T-cell (primary cell): ENCODE data around the gene CDH13. TPM values are rescaled to one million over a fixed set of nuclear protein-coding genes. Genes with fewer than 3 reads are reported as not detected.

ENCODE experiments used
- ATAC-seq, 4 experiments: fragments of 200-7000 bp in 3 of 4; fragments of 150-1000 bp in 1 of 4; cut with Tn5 transposase; replicated peaks in 1 of 4; 1 replicate in 3 of 4; 2 replicates in 1 of 4; pipeline ENCODE4 v1.10.0; 2021; ENCODE audit warnings: moderate library complexity in 3 of 4, mild to moderate bottlenecking in 2 of 4, moderate number of reproducible peaks in 1 of 4
- CTCF ChIA-PET, 2 donors: fragments of 300-600 bp; sonication (Branson Sonifier 250); formaldehyde crosslinking; loops; one replicate each; lab custom pipeline; 2022; ENCODE audit warnings: antibody characterized with exemption in 2 of 2; lab: Charles Lee
- POLR2A ChIA-PET, 2 donors: fragments of 300-600 bp; sonication (Branson Sonifier 250); formaldehyde crosslinking; loops; one replicate each; lab custom pipeline; 2022; ENCODE audit warnings: antibody characterized with exemption in 2 of 2; lab: Charles Lee
- DNase-seq, 35 experiments: peaks; one replicate each; pipeline versions ENCODE4 v3.0.0 to v3.0.0-alpha.2; 2013 to 2023
- H3K27ac ChIP-seq: one replicate; pipeline ENCODE4 v1.5.1; 2013; ENCODE audit warnings: low read length
- H3K27me3 ChIP-seq, 2 experiments: replicated peaks in 1 of 2; 1 replicate in 1 of 2; 2 replicates in 1 of 2; pipeline versions ENCODE4 v1.6.1 to v1.7.0; 2013; ENCODE audit warnings: low read length in 1 of 2, mixed read lengths in 1 of 2; ENCODE audit not compliant: control insufficient read depth in 2 of 2, insufficient read depth in 2 of 2; ENCODE audit errors: extremely low read depth in 1 of 2
- H3K36me3 ChIP-seq, 2 donors: 1 replicate in 1 of 2; 2 replicates in 1 of 2; pipeline versions ENCODE4 v1.6.1 to v1.7.0; 2013; ENCODE audit warnings: low read length in 1 of 2; ENCODE audit not compliant: control insufficient read depth in 2 of 2, insufficient read depth in 1 of 2; ENCODE audit errors: extremely low read depth in 1 of 2
- H3K4me1 ChIP-seq, 2 experiments: 1 replicate in 1 of 2; 2 replicates in 1 of 2; pipeline versions ENCODE4 v1.6.1 to v1.7.0; 2013; ENCODE audit warnings: low read length in 2 of 2, mixed read lengths in 1 of 2; ENCODE audit not compliant: insufficient read depth in 2 of 2, control insufficient read depth in 1 of 2; ENCODE audit errors: extremely low read depth in 1 of 2
- H3K4me3 ChIP-seq, 2 donors: 1 replicate in 1 of 2; 2 replicates in 1 of 2; pipeline versions ENCODE4 v1.5.1 to v1.7.0; 2013; ENCODE audit warnings: mild to moderate bottlenecking in 2 of 2, low read length in 1 of 2, moderate library complexity in 1 of 2; ENCODE audit not compliant: control insufficient read depth in 1 of 2; ENCODE audit errors: extremely low read depth in 1 of 2
- H3K9me3 ChIP-seq: 2 replicates; pipeline ENCODE4 v1.7.0; 2013
- H3K27ac Mint-ChIP-seq, 2 donors: one replicate each; pipeline ENCODE4 v1.8.0; 2020 to 2021; ENCODE audit warnings: mild to moderate bottlenecking in 2 of 2, mixed read lengths in 2 of 2
- H3K27me3 Mint-ChIP-seq, 2 donors: one replicate each; pipeline ENCODE4 v1.8.0; 2021 to 2022; ENCODE audit warnings: mixed read lengths in 2 of 2
- H3K36me3 Mint-ChIP-seq: one replicate; pipeline ENCODE4 v1.8.0; 2021; ENCODE audit warnings: mixed read lengths
- H3K4me1 Mint-ChIP-seq, 3 donors: one replicate each; pipeline ENCODE4 v1.8.0; 2020 to 2022; ENCODE audit warnings: mixed read lengths in 3 of 3, mild to moderate bottlenecking in 1 of 3
- H3K4me3 Mint-ChIP-seq, 3 donors: one replicate each; pipeline ENCODE4 v1.8.0; 2020 to 2022; ENCODE audit warnings: mild to moderate bottlenecking in 3 of 3, mixed read lengths in 3 of 3, moderate library complexity in 3 of 3
- H3K9me3 Mint-ChIP-seq, 3 donors: one replicate each; pipeline ENCODE4 v1.8.0; 2020 to 2022; ENCODE audit warnings: mixed read lengths in 3 of 3
- WGBS: methylation state at CpG from one replicate; pipeline ENCODE4 v1.1.5; 2013; ENCODE audit warnings: missing lambda C conversion rate; ENCODE audit not compliant: insufficient coverage; 5-methylcytosine and 5-hydroxymethylcytosine counted together
- total RNA-seq, 35 experiments: library from RNA in 6 of 35; stranded (reverse) in 6 of 35; fragments of 120-200 nt in 1 of 35; gene quantifications; one replicate each; pipeline versions ENCODE4 v1.2.1 to v1.2.4 and lab custom pipeline; 2013 to 2026

The CDH13 gene
- total RNA-seq, 5 donors from 2014 or later (not counting 1 experiment from before 2014, with no cell fraction given), result not detected

DNA sequence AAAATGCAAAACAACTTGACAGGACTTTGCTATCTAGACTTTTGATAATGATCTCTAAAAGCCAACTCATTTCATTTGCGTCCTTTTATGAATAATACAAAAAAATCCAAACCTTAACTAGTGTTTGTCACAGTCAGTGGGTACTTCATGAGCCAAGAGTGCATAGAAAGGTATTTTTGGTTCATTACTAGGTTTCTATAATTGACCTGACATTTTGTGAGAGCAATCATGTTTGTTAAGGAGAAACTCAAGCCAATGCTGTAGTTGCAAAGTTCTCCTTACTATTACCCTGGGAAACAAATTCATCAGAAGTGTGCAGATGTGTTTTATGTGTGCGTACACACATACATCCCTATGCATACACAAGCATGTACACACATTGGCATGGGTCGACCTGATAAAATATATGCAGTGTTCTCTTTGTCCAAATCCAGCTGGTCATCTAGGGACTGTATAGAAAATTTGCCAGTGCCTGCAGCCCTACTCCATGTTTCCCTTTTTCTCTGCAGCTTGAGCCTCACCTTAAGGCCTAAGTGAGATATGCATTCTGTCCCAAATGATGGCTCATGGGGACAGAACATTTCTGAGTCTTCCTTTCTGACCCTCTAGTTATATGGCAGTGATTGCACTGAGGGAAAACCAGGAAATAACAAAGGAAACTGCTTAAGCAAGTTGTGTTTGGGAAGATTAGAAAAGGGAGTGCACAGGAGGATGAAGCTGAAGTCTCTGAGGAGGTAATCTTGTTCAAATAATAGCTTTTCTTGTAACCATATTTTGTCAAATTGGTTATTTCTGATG lies 128.1 kb downstream of the CDH13 start:
- no peak overlapping the region for H3K4me3 Mint-ChIP-seq
- ChIA-PET CTCF (interaction anchor here in 1 of 2 donors (0.6 kb wide), 1 partner anchor 113 kb away, joined by 6 read pairs; no protein-coding TSS in a partner anchor), POLR2A (no interaction called here)
- H3K4me1 ChIP-seq, result no peaks in the 10 kb centered on the region
- no peaks in the 10 kb centered on the region for H3K36me3 Mint-ChIP-seq
- H3K27ac ChIP-seq, result no peak overlapping the region
- ATAC-seq (no peak), DNase-seq (no peak)
- WGBS, result 60% methylated on average over 1 of the region's 3 CpGs
- no peak overlapping the region for H3K27ac Mint-ChIP-seq
- no peaks in the 10 kb centered on the region for H3K9me3 ChIP-seq
- no peak overlapping the region for H3K4me3 ChIP-seq
- H3K27me3 Mint-ChIP-seq, result peaks cover under 1 to 4% of the 10 kb centered on the region in 2 donors
- H3K36me3 ChIP-seq, result no peaks in the 10 kb centered on the region
- peaks cover 0 to 3% of the 10 kb centered on the region in 2 experiments for H3K27me3 ChIP-seq
- H3K4me1 Mint-ChIP-seq, result no peaks in the 10 kb centered on the region
- H3K9me3 Mint-ChIP-seq, result no peaks in the 10 kb centered on the region

DNA sequence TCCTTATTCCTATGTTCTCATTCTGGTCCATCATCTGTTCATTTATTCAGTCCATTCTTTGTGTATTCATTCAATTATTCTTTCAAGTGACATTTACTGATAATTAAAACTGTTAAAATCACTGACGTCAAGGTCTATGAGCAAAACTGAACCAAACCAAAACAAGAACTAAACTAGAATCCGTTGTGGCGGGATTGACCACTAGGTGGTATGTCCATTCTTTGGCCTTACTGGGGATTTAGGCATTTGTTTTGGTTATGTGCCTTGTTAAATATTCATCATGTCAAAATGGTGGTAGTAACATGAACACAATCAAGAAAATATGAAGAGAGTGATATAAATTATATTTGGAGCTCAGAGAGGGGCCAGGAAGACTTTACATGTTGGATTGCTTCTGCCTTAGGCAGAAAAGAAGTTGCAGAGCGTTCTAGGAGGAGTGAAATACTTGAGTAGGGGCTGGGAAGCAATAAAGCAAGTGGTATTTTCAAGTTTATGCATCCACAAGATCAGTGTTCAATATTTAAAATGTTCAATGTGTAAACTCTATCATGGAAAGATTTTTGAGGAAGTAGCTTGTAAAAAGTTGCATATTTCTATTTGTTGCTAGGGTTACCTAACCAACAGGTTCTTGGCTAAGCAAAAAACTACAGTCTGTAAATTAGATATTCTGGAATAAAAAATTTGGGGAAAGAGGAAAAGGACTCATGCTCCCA lies 129.0 kb downstream of the CDH13 start:
- Mint-ChIP-seq H3K9me3 (no peaks in the 10 kb centered on the region), H3K27ac (no peak overlapping the region)
- CTCF ChIA-PET, result no interaction called here

DNA sequence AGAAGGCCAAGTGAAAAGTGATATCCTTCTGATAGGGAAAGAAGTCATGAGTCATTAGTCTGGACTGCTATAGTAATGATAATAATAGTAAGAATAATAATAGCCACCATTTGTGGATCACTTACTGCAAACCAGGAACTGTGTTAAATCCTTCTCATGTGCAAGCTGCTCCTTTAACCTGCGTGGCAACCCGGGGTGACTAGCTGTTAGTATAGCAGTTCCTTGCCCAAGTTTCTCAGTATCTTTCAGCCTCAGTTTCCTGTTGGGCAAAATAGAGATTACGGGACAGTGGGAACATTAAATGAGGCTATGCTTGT lies 129.5 kb downstream of the CDH13 start:
- Mint-ChIP-seq H3K4me1 (peaks cover 0 to 2% (median 0%) of the 10 kb centered on the region in 3 donors), H3K27ac (no peak overlapping the region), H3K36me3 (no peaks in the 10 kb centered on the region), H3K27me3 (peaks cover 0 to 2% of the 10 kb centered on the region in 2 donors), H3K4me3 (no peak overlapping the region), H3K9me3 (no peaks in the 10 kb centered on the region)
- no peak for ATAC-seq
- Histone ChIP-seq H3K9me3 (no peaks in the 10 kb centered on the region), H3K4me3 (no peak overlapping the region), H3K27me3 (no peaks in the 10 kb centered on the region), H3K27ac (no peak overlapping the region), H3K4me1 (no peaks in the 10 kb centered on the region), H3K36me3 (no peaks in the 10 kb centered on the region)
- WGBS, result 21% methylated on average over 2 of the region's 3 CpGs
- DNase-seq, result no peak
- ChIA-PET CTCF (no interaction called here), POLR2A (interaction anchor here in 1 of 2 donors (0.6 kb wide), 1 partner anchor 12 kb away, joined by 3 read pairs; no protein-coding TSS in a partner anchor)

More for the DNA sequence above, 129.0 kb downstream of the CDH13 start:
- H3K9me3 ChIP-seq, result no peaks in the 10 kb centered on the region
- H3K36me3 ChIP-seq, result no peaks in the 10 kb centered on the region
- Mint-ChIP-seq H3K4me1 (peaks cover 0 to 2% (median 0%) of the 10 kb centered on the region in 3 donors), H3K4me3 (no peak overlapping the region), H3K36me3 (no peaks in the 10 kb centered on the region), H3K27me3 (peaks cover 0 to 4% of the 10 kb centered on the region in 2 donors)
- no peaks in the 10 kb centered on the region for H3K27me3 ChIP-seq
- no peak for DNase-seq
- 29% methylated on average over 1 of the region's 4 CpGs for WGBS
- ATAC-seq, result no peak
- POLR2A ChIA-PET, result no interaction called here
- H3K27ac ChIP-seq, result no peak overlapping the region
- no peak overlapping the region for H3K4me3 ChIP-seq
- no peaks in the 10 kb centered on the region for H3K4me1 ChIP-seq

DNA sequence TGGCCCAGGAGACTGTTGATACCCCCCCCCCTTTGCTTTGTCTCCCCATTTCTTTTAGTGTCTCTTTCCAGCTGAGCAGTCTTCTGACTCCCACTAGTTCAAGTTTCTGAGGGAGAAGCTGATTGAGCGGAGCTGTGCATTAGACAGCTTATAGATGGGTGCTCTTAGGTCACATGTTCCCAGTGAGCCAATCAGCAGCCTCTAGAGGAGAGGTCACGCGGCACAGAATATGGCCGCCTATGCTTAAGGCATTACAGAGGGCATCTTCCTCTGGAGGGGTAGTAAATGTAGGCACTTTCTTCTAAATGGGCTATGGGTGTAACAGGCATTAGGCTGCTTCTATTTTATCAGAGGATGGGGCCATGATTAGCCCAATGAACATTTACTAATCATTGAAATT lies 131.6 kb downstream of the CDH13 start:
- H3K27me3 ChIP-seq, result no peaks in the 10 kb centered on the region
- no peak overlapping the region for H3K4me3 ChIP-seq
- no peaks in the 10 kb centered on the region for H3K9me3 Mint-ChIP-seq
- no peak overlapping the region for H3K27ac ChIP-seq
- no peaks in the 10 kb centered on the region for H3K36me3 ChIP-seq
- no peak overlapping the region for H3K27ac Mint-ChIP-seq
- H3K36me3 Mint-ChIP-seq, result no peaks in the 10 kb centered on the region
- CTCF ChIA-PET, result interaction anchor here in 1 of 2 donors (1.0 kb wide), 1 partner anchor 21 kb away, joined by 3 read pairs; no protein-coding TSS in a partner anchor
- POLR2A ChIA-PET, result no interaction called here
- WGBS, result 70% methylated on average over 1 of the region's 4 CpGs
- H3K4me1 ChIP-seq, result no peaks in the 10 kb centered on the region
- no peaks in the 10 kb centered on the region for H3K9me3 ChIP-seq
- H3K4me1 Mint-ChIP-seq, result peaks cover 0 to 17% (median 6%) of the 10 kb centered on the region in 3 donors
- H3K27me3 Mint-ChIP-seq, result no peaks in the 10 kb centered on the region
- H3K4me3 Mint-ChIP-seq, result no peak overlapping the region
- ATAC-seq (no peak), DNase-seq (no peak)

DNA sequence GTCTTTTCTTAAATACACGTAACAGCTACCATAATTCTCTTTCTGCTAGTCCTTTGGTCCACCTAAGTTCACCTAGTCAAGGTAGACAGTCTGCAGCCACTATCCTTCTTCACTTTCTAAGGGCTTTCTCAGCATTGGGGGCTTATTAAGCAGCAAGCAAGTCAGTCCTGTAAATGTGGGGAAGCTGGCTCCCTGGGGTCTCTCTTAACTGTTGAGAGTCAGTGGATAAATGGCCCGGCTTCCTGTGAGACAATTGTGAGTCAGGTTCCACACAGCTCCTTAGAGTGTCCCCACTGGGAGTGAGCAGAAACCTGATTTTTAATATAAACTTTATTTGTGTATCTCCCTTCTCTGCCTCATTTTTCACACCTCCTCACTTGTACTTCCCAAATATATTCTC lies 132.1 kb downstream of the CDH13 start:
- H3K4me3 ChIP-seq, result no peak overlapping the region
- POLR2A ChIA-PET, result no interaction called here
- WGBS, result no CpG with 5 or more reads among the region's 2 CpGs

DNA sequence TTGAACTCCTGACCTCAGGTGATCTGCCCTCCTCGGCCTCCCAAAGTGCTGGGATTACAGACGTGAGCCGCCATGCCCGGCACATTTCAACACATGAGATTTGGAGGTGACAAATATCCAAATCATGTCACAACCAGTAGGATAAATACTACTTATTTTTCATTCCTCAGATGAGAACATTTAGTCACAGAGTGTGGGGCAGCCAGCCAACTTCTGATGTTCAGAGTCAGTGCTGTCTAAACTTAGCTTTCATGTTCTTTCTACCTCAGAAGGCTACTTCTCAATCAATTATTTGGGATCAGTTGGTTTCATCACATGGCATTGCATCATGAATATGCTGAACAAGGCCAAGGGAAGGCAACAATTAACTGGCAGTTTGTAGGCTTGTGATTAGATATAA lies 134.5 kb downstream of the CDH13 start:
- no peak overlapping the region for H3K4me3 Mint-ChIP-seq

More for the DNA sequence above, 132.1 kb downstream of the CDH13 start:
- DNase-seq, result no peak
- no peaks in the 10 kb centered on the region for H3K9me3 ChIP-seq
- H3K36me3 ChIP-seq, result no peaks in the 10 kb centered on the region
- H3K27ac ChIP-seq, result no peak overlapping the region
- no peak overlapping the region for H3K4me3 Mint-ChIP-seq
- CTCF ChIA-PET, result interaction anchor here in 1 of 2 donors (1.0 kb wide), 1 partner anchor 21 kb away, joined by 3 read pairs; no protein-coding TSS in a partner anchor
- no peaks in the 10 kb centered on the region for H3K9me3 Mint-ChIP-seq
- no peaks in the 10 kb centered on the region for H3K27me3 ChIP-seq
- ATAC-seq, result no peak
- H3K27ac Mint-ChIP-seq, result no peak overlapping the region
- peaks cover 0 to 17% (median 6%) of the 10 kb centered on the region in 3 donors for H3K4me1 Mint-ChIP-seq
- no peaks in the 10 kb centered on the region for H3K27me3 Mint-ChIP-seq
- no peaks in the 10 kb centered on the region for H3K36me3 Mint-ChIP-seq
- no peaks in the 10 kb centered on the region for H3K4me1 ChIP-seq

More for the DNA sequence above, 134.5 kb downstream of the CDH13 start:
- Mint-ChIP-seq H3K36me3 (no peaks in the 10 kb centered on the region), H3K27me3 (peaks cover 2 to 5% of the 10 kb centered on the region in 2 donors), H3K9me3 (no peaks in the 10 kb centered on the region), H3K4me1 (peaks cover 0 to 17% (median 6%) of the 10 kb centered on the region in 3 donors), H3K27ac (no peak overlapping the region)
- Histone ChIP-seq H3K4me3 (no peak overlapping the region), H3K27me3 (no peaks in the 10 kb centered on the region), H3K36me3 (no peaks in the 10 kb centered on the region), H3K9me3 (no peaks in the 10 kb centered on the region), H3K27ac (no peak overlapping the region), H3K4me1 (no peaks in the 10 kb centered on the region)
- POLR2A ChIA-PET, result no interaction called here
- no peak for ATAC-seq
- CTCF ChIA-PET, result interaction anchor here in 1 of 2 donors (0.6 kb wide), 1 partner anchor 415 kb away, joined by 6 read pairs; no protein-coding TSS in a partner anchor
- DNase-seq, result no peak
- WGBS, result no CpG with 5 or more reads among the region's 4 CpGs
